ENCODE measurements around the gene ASB12. TPM values are rescaled to one million over a fixed set of nuclear protein-coding genes. Genes with fewer than 3 reads are reported as not detected.
"Not testable (repeated sequence)": the region's sequence is repeated elsewhere in the genome, so short reads cannot be mapped to it uniquely, and the experiment has no call there.

The ASB12 gene
- total RNA-seq (2014; rRNA removed; shearing (Covaris generic)) = not detected in 2 replicates

DNA sequence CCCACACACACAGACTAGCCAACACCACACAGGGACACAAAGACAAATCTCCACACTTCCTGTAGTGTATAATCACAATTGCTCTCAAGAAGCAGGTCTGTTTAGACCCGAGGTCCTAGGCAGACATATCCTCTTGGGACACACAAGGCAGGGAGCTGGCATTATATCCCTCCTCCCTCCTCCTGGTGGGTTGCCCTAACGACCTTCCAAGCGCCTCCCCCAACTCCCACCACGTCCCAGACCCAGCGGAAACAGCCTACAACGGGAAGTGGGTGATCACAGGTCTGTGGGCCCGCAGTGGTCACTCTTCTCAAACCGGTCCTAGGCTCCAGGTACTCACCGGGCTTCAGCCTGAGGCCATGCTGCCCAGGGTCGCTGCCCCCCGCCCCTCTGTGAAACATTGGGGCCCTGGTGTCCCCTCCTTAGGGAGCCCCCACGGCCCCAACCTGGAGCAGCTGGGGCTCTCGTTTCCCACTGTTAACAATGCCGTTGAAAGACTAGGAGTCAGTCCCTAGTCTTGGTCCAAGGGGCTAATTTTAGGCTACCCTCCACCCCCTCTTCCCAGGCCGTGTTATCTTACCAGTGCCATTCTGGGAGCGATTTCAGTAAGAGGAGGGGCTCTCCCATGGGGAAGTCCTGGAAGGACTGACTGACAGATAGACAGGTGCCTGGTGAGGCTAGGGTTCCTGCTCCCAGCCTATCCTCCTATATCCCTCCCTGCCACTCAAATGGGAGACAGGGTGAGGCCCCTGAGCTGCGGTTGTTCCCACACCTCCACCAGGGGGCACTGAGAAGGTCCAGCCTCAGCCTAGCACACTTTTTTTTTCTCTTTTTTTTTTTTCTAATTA, at the start of gene ASB12:
Gene ASB12 (minus strand): TSS at position 485 of the 848 bp plus-strand sequence. CDS start 4,957 bp downstream, outside the sequence.
- DNase-seq (ENCODE audit: low spot score) = no peak

DNA sequence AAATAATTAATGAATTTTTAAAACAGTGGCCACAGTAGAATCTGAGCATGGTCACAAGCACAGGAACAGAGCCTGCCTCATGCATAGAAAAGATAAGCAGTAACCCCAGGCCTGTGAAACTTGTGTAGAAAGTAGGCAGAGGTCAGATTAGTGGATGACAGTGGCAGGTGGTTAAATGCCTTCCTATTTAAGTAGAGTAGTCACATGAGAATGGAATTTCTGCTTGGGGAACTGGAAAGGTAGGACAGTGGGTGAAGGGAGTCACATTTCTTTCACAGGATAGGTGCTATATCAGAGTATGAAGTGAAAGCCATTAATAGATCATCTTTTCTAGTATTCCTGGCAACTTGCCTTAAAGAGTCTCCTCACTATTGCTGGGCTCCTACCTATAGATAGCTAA, 34.9 kb upstream of the ASB12 start:
- DNase-seq (ENCODE audit: low spot score) = no peak

GRCh38 chrX:64229154-64229553, 1.3 kb downstream of the ASB12 start:
- DNase-seq (ENCODE audit: low spot score) = no peak

- DNase-seq (ENCODE audit: low spot score) = no peak
These were observed 12.4 kb downstream of the ASB12 start for GRCh38 chrX:64218023-64218422.

DNA sequence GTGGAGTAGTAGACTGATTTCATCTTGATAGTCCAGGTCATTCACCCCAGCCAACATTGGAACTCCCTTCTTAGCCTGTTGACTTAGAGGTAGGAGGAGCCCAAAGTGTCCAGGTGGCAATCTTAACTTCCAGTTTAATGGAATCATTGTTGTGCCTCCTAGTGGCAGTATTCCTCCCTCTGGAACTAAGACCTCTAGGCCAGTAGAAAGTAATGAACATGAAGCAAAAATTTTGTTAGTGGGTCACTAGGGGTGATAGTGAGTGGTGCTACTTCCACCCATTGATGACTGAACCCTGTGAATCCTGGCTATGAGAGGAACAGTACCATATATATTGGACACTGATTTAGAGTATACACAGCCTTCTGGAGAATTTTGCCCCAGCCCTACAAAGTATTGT, 16.4 kb downstream of the ASB12 start:
- not testable (repeated sequence) for DNase-seq (ENCODE audit: low spot score)

DNA sequence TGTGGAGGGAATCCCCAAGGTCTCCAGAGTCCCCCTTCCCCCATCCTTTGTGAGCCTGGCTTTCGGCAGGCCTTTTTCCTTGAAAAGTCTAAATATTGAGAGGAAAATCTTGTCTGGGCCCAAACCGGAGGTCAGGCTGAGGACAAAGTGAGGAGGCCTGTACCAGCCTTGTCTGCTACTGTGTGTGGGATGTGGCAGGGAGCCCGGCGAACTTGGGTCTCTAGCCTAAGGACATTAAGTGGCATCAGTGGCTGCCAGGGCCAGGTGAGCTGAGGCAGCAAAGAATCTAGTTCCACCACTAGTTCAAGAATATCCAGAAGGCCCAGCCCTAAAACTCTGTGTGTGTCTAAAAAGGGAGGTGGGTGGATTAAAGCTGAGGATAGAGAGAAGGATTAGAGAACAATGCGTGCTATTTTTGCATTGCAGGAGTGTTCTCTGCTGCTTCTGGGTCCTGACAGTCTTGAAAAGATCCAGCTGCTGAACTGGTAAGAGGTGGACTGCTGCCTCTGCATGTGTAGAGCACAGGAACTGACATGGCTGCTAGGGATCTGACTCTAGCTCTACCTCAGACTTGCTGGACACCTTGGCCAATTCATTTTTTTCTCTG, 23.7 kb downstream of the ASB12 start:
- DNase-seq (ENCODE audit: low spot score) = peak; percentile 0

DNA sequence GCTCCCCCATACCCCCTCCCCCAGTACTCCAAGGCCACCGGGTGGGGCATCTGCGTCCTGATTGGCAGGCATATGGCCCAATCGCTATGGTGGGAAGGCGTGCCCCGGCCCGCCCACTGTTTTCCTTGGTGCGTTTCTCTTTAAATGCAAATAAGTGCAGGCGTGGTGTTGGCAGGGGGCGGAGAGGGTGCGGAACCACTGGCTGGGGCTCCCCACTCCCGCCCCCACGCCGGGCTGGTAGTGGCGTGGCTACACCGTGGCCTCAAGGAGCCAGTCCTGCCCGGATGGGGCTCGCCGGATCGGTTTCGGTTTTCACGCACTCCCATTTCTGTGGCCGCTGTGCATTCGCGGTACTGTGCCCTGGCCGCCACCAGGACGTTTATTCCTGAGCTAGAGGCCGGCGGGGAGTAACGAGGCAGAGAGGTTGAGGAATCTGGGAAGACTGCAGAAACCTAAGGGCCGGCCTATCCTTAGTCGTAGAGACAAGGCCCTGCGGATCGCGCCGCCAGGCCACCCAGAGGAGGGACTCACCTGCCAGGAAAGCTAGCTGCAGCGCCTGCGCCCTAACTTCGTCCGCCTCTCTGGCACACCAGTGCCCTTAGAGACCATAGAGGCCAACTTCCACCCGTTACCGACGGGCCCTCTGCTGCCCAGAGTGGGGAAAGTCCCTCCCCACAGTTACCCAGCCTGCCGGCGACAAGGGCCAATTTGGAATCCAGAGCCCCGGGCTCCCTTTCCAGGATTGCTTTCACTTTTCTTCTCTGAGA, 24.5 kb downstream of the ASB12 start:
- DNase-seq (ENCODE audit: low spot score) = peak; percentile 86

- DNase-seq (ENCODE audit: low spot score) = no peak
These were observed 25.0 kb downstream of the ASB12 start, which contains the start of gene AMER1 for GRCh38 chrX:64205441-64205734. TSS of gene AMER1 (minus strand) at chrX:64205708. CDS start at chrX:64193286, 12,422 bp downstream.

- peak; percentile 12 for DNase-seq (ENCODE audit: low spot score)
These were observed 25.5 kb downstream of the ASB12 start for GRCh38 chrX:64204701-64205440.

- DNase-seq (ENCODE audit: low spot score) = no peak
These were observed 26.2 kb downstream of the ASB12 start for GRCh38 chrX:64204252-64204651.

- DNase-seq (ENCODE audit: low spot score) = no peak
These were observed 27.5 kb downstream of the ASB12 start for GRCh38 chrX:64202808-64203325.

DNA sequence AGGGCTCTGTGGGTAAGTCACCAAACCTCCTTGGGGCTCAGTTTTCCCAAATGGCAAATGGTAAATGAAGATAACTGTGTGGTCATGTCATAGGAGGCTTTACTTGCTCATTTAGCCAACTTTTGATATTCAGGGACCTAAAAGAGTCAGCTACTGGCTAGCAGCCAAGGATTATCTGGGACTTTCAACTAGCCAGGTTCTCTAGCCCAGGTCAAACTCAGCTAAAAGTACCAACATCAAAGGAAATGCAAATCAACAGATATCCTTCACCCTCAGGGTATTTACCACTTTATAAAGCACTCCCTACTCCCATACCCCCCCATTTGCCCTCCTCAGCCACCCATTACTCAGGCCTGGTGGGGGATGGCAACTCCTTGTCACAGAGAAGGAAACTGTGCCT, 32.4 kb downstream of the ASB12 start:
- DNase-seq (ENCODE audit: low spot score) = no peak

DNA sequence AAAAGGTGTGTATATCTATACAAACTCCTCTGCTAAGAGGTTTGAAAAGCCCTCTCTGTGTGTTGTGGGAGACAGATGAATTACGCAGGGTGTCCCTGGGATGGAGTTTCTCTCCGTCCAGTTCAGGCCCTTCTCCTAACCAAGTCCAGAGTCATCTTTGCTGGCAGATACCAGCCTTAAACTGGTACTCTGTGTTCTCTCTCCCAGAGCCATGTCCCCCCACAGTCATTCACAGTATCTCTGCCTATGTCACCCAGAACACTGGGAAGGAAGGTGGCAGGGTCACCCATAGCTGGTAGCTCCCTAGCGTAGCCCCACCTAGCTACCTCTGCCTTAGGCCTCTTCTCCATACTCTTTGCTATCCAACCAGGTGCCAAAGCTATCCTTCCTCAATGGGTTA, 33.8 kb downstream of the ASB12 start:
- DNase-seq (ENCODE audit: low spot score) = no peak

DNA sequence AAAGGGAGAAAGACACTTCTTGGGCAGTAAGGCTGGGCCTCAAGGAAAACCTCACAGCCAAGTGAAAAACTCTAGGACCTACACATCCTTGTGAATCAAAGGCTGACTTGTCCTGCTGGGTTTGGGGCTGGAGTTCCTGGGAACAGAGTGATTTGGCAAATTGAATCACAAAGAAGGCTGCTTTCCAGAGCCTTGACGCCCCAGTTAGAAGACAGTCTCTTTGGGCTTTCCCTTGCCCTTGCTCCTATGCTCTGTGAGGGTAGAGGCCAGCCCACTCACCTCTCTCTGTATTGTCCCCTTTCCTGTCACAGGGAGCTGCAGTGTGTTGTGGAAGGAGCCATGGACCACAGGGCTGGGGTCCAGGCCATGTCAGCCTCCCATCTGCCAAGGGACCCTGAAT, 34.5 kb downstream of the ASB12 start:
- DNase-seq (ENCODE audit: low spot score) = no peak

DNA sequence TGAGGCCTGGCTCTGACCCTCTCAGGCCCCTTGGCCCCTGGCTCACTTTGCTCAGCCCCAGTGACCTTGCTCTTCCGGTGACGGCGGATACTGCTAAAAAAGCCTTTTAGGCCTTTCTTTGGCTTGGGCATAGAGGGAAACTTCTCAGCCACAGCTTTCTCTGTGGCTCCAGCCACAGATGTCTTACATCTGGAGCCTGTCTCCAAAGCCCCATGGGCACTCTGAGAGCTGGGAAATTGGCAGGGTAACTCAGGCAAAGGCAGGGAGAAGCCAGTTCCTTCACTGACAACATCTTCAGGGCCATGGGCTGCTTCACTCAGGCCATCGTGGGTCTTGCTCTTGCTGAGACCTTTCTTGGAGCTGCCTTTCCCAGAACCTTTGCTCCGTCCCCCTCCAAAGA, 37.7 kb downstream of the ASB12 start:
- no peak for DNase-seq (ENCODE audit: low spot score)

DNA sequence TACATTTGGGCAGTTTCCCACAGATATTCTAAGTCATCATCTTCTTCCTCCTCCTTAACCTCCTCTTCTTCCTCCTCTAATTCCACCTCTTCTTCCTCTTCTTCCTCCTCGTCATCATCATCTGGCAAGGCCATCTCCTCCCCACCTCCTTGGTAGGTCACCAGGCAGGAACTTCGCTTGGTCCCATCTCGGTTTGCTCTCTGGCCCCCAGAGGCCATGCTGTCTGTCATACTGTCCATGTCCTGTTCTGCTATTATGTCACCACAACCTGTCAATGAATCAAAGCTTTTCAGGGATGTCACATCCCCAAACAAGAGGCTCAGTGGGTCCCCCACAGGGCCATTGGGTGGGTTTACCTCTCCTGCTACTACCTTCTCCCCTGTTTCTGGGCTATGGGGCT, 38.4 kb downstream of the ASB12 start:
- no peak for DNase-seq (ENCODE audit: low spot score)

DNA sequence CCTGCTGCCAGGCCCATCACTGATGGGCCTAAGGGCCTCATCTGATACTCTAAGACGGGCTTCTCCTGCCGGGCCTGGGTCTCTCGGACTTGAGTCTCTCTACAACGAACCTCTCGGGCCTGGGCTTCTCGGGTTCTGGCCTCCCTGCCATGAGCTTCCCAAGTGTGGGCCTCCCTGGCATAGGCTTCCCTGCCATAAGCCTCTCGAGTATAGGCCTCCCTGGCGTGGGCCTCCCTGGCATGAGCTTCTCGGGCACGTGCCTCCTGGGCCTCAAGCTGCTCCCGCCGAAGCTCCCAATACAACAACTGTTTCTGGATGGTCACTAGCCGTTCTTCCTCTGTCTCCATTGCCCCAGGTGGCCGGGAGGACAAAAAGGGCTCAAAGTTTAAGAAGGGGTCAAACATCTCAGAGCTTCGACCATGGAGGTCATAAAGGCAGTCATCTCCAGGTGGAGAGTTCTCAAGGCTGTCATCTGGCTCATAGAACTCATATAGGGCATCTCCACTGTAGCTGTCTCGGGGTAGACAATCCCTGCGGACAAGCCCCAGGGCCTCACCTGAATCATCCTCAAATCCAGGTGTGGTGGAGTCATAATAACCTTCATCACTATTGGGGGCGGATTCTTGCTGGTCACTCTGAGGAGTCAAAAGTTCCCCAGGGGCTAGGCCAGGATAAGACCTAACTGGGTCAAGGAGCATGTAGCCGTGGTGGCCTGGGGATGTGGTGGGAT, 39.0 kb downstream of the ASB12 start:
- no peak for DNase-seq (ENCODE audit: low spot score)

- DNase-seq (ENCODE audit: low spot score) = no peak
These were observed 40.2 kb downstream of the ASB12 start for GRCh38 chrX:64190136-64190740.

DNA sequence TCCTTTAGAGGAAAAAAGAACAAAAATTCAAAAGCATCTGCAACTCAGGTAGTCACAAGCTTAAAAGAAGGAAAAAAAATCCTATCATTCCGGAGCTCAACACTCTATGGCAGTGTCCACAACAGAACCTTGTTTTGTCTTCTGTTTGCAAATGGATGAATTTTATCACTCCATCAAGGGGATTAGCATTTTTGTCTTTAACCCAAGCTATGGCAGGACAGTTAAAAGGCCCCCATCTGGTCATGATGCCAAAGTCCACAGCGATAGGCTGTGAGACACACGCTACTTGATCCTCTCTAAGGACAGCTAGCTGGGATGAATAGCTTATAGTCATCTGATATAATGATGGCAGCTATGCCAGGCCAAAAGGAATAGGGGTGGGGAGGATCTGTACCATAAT, 41.5 kb downstream of the ASB12 start:
- DNase-seq (ENCODE audit: low spot score) = no peak

DNA sequence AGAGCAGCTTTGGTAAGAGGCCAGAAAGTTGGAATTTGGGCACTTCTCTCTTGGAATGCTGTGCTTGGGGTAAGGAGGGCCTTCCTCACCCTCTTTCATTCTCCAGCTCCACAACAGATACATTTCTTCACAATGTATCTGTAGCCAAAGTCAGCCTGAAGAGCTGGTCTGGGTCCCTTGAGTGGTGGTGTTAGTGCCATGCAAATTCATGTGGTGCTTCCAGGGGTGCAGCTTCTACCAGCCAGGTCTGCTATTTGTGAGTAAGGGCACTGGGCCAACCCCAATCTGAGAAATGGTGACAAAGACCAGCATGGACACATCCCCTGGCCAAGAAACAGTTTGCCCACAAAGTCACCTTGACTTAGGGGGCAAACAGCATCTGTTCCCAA, 42.7 kb downstream of the ASB12 start:
- DNase-seq (ENCODE audit: low spot score) = no peak

Measured in A172 (cell line).